HCT116 (cell line): ENCODE data around the gene SYCE1. TPM values are rescaled to one million over a fixed set of nuclear protein-coding genes. Genes with fewer than 3 reads are reported as not detected.
"Not testable (repeated sequence)": the region's sequence is repeated elsewhere in the genome, so short reads cannot be mapped to it uniquely, and the experiment has no call there.

Experiments
- ATAC-seq: fragments of 200-7000 bp; cut with Tn5 transposase; 2 replicates; pipeline ENCODE4 v1.9.1; 2020; ENCODE audit warnings: mild to moderate bottlenecking, moderate library complexity
- BruUV-seq: library from RNA; stranded (reverse); fragments of 400-500 nt; replicated peaks from 2 replicates; lab custom pipeline; 2021; lab: Mats Ljungman, UMichigan
- CTCF ChIA-PET: fragments of 300-600 bp; sonication (Branson Sonifier 250); formaldehyde crosslinking; loops from one replicate; lab custom pipeline; 2021; ENCODE audit warnings: antibody characterized with exemption; lab: Charles Lee
- POLR2A ChIA-PET: fragments of 300-600, 350-600 bp; sonication (Branson Sonifier 250); formaldehyde crosslinking; loops from one replicate; lab custom pipeline; 2021; ENCODE audit warnings: antibody characterized with exemption; lab: Charles Lee
- RAD21 ChIA-PET, 2 experiments: fragments of 300-600 bp; sonication (Branson Sonifier 250); formaldehyde crosslinking; loops; one replicate each; lab custom pipeline; 2023; ENCODE audit warnings: low total read pairs in 2 of 2; ENCODE audit not compliant: uncharacterized antibody in 2 of 2, unreplicated experiment in 2 of 2, low non-redundant PET in 1 of 2; lab: Charles Lee
- DNase-seq: peaks from one replicate; pipeline ENCODE4 v3.0.0-alpha.2; 2010; ENCODE audit warnings: low read depth, low spot score
- H2AFZ ChIP-seq: fragments of 200-600 bp; shearing (Covaris generic), sonication (generic); 2 replicates; pipeline ENCODE4 v1.6.1; 2017; ENCODE audit warnings: low read depth, mixed run types, mixed read lengths, antibody characterized with exemption, low read length; ENCODE audit not compliant: poor library complexity, severe bottlenecking
- H3K27ac ChIP-seq: 2 replicates; pipeline ENCODE4 v1.5.1; 2012; ENCODE audit warnings: low read depth, low read length
- H3K27me3 ChIP-seq: fragments of 200-600 bp; sonication (generic); 2 replicates; pipeline ENCODE4 v1.6.1; 2016; ENCODE audit warnings: mixed run types, low read length, mixed read lengths; ENCODE audit not compliant: insufficient read depth
- H3K36me3 ChIP-seq, 2 experiments: fragments of 200-500 bp in 1 of 2; fragments of 200-600 bp in 1 of 2; sonication (Bioruptor generic) in 1 of 2; sonication (generic) in 1 of 2; 2 replicates each; pipeline versions ENCODE4 v1.5.1 to v1.6.1; 2014 to 2016; ENCODE audit warnings: low read length in 2 of 2, inconsistent platforms in 1 of 2, mixed read lengths in 1 of 2, mixed run types in 1 of 2; ENCODE audit not compliant: insufficient read depth in 2 of 2, control insufficient read depth in 1 of 2
- H3K4me1 ChIP-seq, 2 experiments: fragments of 200-600 bp in 1 of 2; sonication (generic) in 1 of 2; 2 replicates each; pipeline versions ENCODE4 v1.5.1 to v1.6.1; 2012 to 2017; ENCODE audit warnings: low read length in 2 of 2, inconsistent platforms in 1 of 2, mild to moderate bottlenecking in 1 of 2, mixed read lengths in 1 of 2, mixed run types in 1 of 2, moderate library complexity in 1 of 2; ENCODE audit not compliant: insufficient read depth in 2 of 2, control insufficient read depth in 1 of 2
- H3K4me2 ChIP-seq: fragments of 200-600 bp; sonication (generic); 2 replicates; pipeline ENCODE4 v1.6.1; 2017; ENCODE audit warnings: mixed run types, low read length, mixed read lengths
- H3K4me3 ChIP-seq, 2 experiments: fragments of 200-600 bp in 1 of 2; sonication (generic) in 1 of 2; replicated peaks in 1 of 2; 2 replicates each; pipeline ENCODE4 v1.5.1; 2011 to 2016; ENCODE audit warnings: low read length in 2 of 2, control low read depth in 1 of 2, low read depth in 1 of 2, mild to moderate bottlenecking in 1 of 2, mixed read lengths in 1 of 2, mixed run types in 1 of 2
- H3K79me2 ChIP-seq: fragments of 200-600 bp; sonication (generic); 2 replicates; pipeline ENCODE4 v1.6.1; 2017; ENCODE audit warnings: mild to moderate bottlenecking, mixed run types, low read length, moderate library complexity, mixed read lengths; ENCODE audit not compliant: insufficient read depth
- H3K9ac ChIP-seq: fragments of 200-600 bp; sonication (generic); 2 replicates; pipeline ENCODE4 v1.6.1; 2016; ENCODE audit warnings: low read length, mixed read lengths
- H3K9me2 ChIP-seq: fragments of 200-600 bp; sonication (generic), shearing (Covaris generic); 2 replicates; pipeline ENCODE4 v1.6.1; 2017; ENCODE audit warnings: mixed run types, mild to moderate bottlenecking, moderate library complexity; ENCODE audit not compliant: insufficient read depth
- H3K9me3 ChIP-seq, 2 experiments: fragments of 200-500 bp in 1 of 2; fragments of 200-600 bp in 1 of 2; sonication (Bioruptor generic) in 1 of 2; sonication (generic) in 1 of 2; 2 replicates each; pipeline ENCODE4 v1.6.1; 2014 to 2017; ENCODE audit warnings: low read length in 2 of 2, mixed read lengths in 2 of 2, inconsistent platforms in 1 of 2, low read depth in 1 of 2, mild to moderate bottlenecking in 1 of 2, mixed run types in 1 of 2, moderate library complexity in 1 of 2; ENCODE audit not compliant: control insufficient read depth in 1 of 2, insufficient read depth in 1 of 2
- H4K20me1 ChIP-seq: fragments of 200-600 bp; sonication (generic), shearing (Covaris generic); 2 replicates; pipeline ENCODE4 v1.6.1; 2017; ENCODE audit warnings: mixed run types, mild to moderate bottlenecking, moderate library complexity; ENCODE audit not compliant: insufficient read depth
- CTCF ChIP-seq, 3 experiments: fragments of 200-600 bp in 1 of 3; sonication (generic) in 1 of 3; IDR thresholded peaks in 2 of 3; conservative IDR thresholded peaks in 1 of 3; 2 replicates each; pipeline ENCODE4 v1.5.1; 2012 to 2017; ENCODE audit warnings: low read depth in 2 of 3, low read length in 2 of 3, antibody characterized with exemption in 1 of 3, borderline replicate concordance in 1 of 3, control low read depth in 1 of 3, mild to moderate bottlenecking in 1 of 3, mixed read lengths in 1 of 3, mixed run types in 1 of 3, moderate library complexity in 1 of 3; ENCODE audit not compliant: insufficient read depth in 1 of 3
- POLR2A ChIP-seq: IDR thresholded peaks from 2 replicates; pipeline ENCODE4 v1.7.0; 2011; ENCODE audit warnings: borderline replicate concordance; ENCODE audit not compliant: insufficient read depth, insufficient read length; ENCODE audit errors: extremely low read depth
- SRF ChIP-seq: IDR thresholded peaks from 2 replicates; pipeline ENCODE4 v1.6.1; 2012; ENCODE audit warnings: low read depth
- ZBTB33 ChIP-seq: IDR thresholded peaks from 2 replicates; pipeline ENCODE4 v1.6.1; 2011; ENCODE audit warnings: mild to moderate bottlenecking, low read length, moderate library complexity; ENCODE audit not compliant: insufficient replicate concordance; ENCODE audit errors: extremely low read depth
- ZNF274 ChIP-seq: fragments of 200-500 bp; sonication (Bioruptor generic); IDR thresholded peaks from 2 replicates; pipeline ENCODE4 v1.6.1; 2014; ENCODE audit warnings: mild to moderate bottlenecking, low read depth, low read length, inconsistent platforms
- intact Hi-C: fragments of 100-400 bp; cut with micrococcal nuclease; formaldehyde crosslinking; loops from 2 replicates; pipeline ENCODE4 v1.10.0; 2022
- total RNA-seq: library from RNA; stranded (reverse); gene quantifications from one replicate; pipeline ENCODE4 v1.2.1, GENCODE V29; 2021; ENCODE audit not compliant: unreplicated experiment

Gene SYCE1
- total RNA-seq, 1 experiment from 2014 or later = not detected

- H3K9me3 ChIP-seq, intact Hi-C loops, H4K20me1 ChIP-seq, RAD21 ChIA-PET, H2AFZ ChIP-seq, H3K4me1 ChIP-seq, H3K27ac ChIP-seq, H3K9me2 ChIP-seq, H3K4me2 ChIP-seq, H3K79me2 ChIP-seq, POLR2A ChIA-PET, CTCF ChIA-PET, ATAC-seq, DNase-seq, H3K4me3 ChIP-seq, H3K36me3 ChIP-seq, H3K27me3 ChIP-seq, H3K9ac ChIP-seq, BruUV-seq: not testable (repeated sequence)
These were observed 38.1 kb upstream of the SYCE1 start for GRCh38 chr10:133603434-133603833.

GRCh38 chr10:133600657-133601056, 35.3 kb upstream of the SYCE1 start:
- ChIA-PET CTCF (no interaction called here), POLR2A (no interaction called here)
- H3K27me3 ChIP-seq = no peaks in the 10 kb centered on the region

More at GRCh38 chr10:133600657-133601056, 35.3 kb upstream of the SYCE1 start:
- no peak for TF ChIP-seq POLR2A
- TF ChIP-seq ZNF274 = no peak
- no peak for TF ChIP-seq CTCF (IDR thresholded peaks at IDR 0.05 in 2 of 3, conservative IDR thresholded peaks at IDR 0.05 in 1 of 3; ENCODE audit: borderline replicate concordance in 1 of 3, insufficient read depth in 1 of 3, low read depth in 2 of 3, low read length in 2 of 3)
- TF ChIP-seq ZBTB33 = no peak
- no peak for TF ChIP-seq SRF
- Histone ChIP-seq H3K4me3 (no peak overlapping the region), H3K9me3 (no peaks in the 10 kb centered on the region), H3K9ac (no peak overlapping the region), H3K4me1 (no peaks in the 10 kb centered on the region), H3K36me3 (no peaks in the 10 kb centered on the region), H3K27ac (no peak overlapping the region), H3K9me2 (no peaks in the 10 kb centered on the region), H3K79me2 (no peaks in the 10 kb centered on the region), H2AFZ (no peak overlapping the region), H4K20me1 (no peaks in the 10 kb centered on the region), H3K4me2 (no peak overlapping the region)
- RAD21 ChIA-PET = no interaction called here
- DNase-seq = no peak
- BruUV-seq = no TSS peak
- no peak for ATAC-seq
- intact Hi-C loops = no loop called here
